22Rv1 (cell line): ENCODE data around the gene HS6ST2.

Experiments used
- H3K27ac ChIP-seq: fragments of 450-650 bp; 2 replicates; pipeline ENCODE4 v1.5.1; 2017
- ZFX ChIP-seq: fragments of 450-650 bp; IDR thresholded peaks from 2 replicates; pipeline ENCODE4 v1.6.1; 2017; ENCODE audit warnings: antibody characterized with exemption, borderline replicate concordance
- TF ChIP-seq, protein P1 (sequence below): fragments of 450-650 bp; IDR thresholded peaks from 2 replicates; pipeline ENCODE4 v1.5.1; 2017; ENCODE audit warnings: mild to moderate bottlenecking

Gene HS6ST2

GRCh38 chrX:132766452-132766851 is 192.0 kb downstream of the HS6ST2 start:
- H3K27ac ChIP-seq: no peak overlapping the region
- TF ChIP-seq, protein P1, sequence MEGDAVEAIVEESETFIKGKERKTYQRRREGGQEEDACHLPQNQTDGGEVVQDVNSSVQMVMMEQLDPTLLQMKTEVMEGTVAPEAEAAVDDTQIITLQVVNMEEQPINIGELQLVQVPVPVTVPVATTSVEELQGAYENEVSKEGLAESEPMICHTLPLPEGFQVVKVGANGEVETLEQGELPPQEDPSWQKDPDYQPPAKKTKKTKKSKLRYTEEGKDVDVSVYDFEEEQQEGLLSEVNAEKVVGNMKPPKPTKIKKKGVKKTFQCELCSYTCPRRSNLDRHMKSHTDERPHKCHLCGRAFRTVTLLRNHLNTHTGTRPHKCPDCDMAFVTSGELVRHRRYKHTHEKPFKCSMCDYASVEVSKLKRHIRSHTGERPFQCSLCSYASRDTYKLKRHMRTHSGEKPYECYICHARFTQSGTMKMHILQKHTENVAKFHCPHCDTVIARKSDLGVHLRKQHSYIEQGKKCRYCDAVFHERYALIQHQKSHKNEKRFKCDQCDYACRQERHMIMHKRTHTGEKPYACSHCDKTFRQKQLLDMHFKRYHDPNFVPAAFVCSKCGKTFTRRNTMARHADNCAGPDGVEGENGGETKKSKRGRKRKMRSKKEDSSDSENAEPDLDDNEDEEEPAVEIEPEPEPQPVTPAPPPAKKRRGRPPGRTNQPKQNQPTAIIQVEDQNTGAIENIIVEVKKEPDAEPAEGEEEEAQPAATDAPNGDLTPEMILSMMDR: no peak
- TF ChIP-seq ZFX: no peak

- TF ChIP-seq ZFX: no peak
- TF ChIP-seq, protein P1: no peak
- H3K27ac ChIP-seq: no peak overlapping the region
Observed at GRCh38 chrX:132763528-132763927, 194.9 kb downstream of the HS6ST2 start.

DNA sequence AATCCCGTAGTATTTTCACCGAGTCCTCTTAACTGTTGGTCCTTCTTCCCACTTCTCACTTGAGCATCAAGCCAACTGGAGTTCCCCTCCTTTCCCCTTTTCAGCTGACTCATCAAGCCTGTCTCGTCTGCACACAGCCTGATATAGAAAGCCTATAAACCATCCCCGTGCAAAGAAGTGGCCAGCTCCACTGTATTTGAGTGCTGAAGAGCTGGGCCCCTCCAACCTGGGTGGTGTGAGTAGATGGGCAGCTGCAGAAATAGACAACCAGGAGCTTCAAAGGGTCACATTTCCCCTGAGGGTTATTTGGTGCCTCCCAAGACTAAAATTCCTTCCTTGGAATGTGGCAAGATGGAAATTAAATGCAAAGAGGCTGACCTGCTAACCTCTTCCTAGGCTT is 199.7 kb downstream of the HS6ST2 start:
- no peak for TF ChIP-seq ZFX
- TF ChIP-seq, protein P1: no peak
- H3K27ac ChIP-seq: no peak overlapping the region

GRCh38 chrX:132757066-132757623 is 201.3 kb downstream of the HS6ST2 start:
- TF ChIP-seq, protein P1: no peak
- TF ChIP-seq ZFX: no peak
- H3K27ac ChIP-seq: no peak overlapping the region

DNA sequence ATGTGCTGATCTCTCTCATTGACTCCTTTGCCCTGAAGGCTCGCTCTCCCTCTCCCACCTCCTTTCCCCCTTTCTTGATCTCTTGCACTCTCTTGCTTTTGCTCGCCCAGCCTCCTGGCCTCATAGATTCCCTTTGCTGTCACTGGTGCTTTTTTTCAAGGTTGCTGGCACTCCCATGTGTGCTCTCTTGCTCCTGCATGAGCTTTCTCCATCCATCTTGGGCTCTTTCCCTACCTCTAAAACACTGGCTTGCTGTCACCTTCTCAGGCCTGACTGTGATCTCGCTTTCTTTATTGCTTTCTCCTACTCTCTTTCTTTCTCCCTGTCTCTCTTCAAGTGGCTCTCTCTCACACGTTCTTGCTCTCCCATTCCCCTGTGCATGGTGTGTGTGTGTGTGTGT is 202.0 kb downstream of the HS6ST2 start:
- H3K27ac ChIP-seq: no peak overlapping the region
- no peak for TF ChIP-seq ZFX
- TF ChIP-seq, protein P1: no peak

GRCh38 chrX:132751063-132751690 is 207.3 kb downstream of the HS6ST2 start:
- no peak for TF ChIP-seq ZFX
- TF ChIP-seq, protein P1: no peak
- H3K27ac ChIP-seq: no peak overlapping the region

GRCh38 chrX:132750331-132751062 is 207.9 kb downstream of the HS6ST2 start:
- H3K27ac ChIP-seq: no peak overlapping the region
- TF ChIP-seq, protein P1: no peak
- no peak for TF ChIP-seq ZFX
